DOHH2 (cell line): ENCODE data around the gene CLPX.

ENCODE experiments used
- H3F3A ChIP-seq: fragments of 200-600 bp; sonication (generic), shearing (Covaris generic); 2 replicates; pipeline ENCODE4 v1.6.0; 2016; ENCODE audit warnings: antibody characterized with exemption, mild to moderate bottlenecking; ENCODE audit not compliant: control insufficient read depth, insufficient read depth
- H3K27ac ChIP-seq: fragments of 200-600 bp; sonication (generic); 2 replicates; pipeline ENCODE4 v1.5.1; 2014; ENCODE audit warnings: low read depth, mild to moderate bottlenecking, low read length, moderate library complexity
- H3K27me3 ChIP-seq: fragments of 200-600 bp; sonication (generic); 2 replicates; pipeline ENCODE4 v1.6.1; 2014; ENCODE audit warnings: mild to moderate bottlenecking, low read length, mixed read lengths; ENCODE audit not compliant: control insufficient read depth
- H3K36me3 ChIP-seq: fragments of 200-600 bp; sonication (generic); 2 replicates; pipeline ENCODE4 v1.6.1; 2014; ENCODE audit warnings: mild to moderate bottlenecking, low read length, moderate library complexity, mixed read lengths; ENCODE audit not compliant: control insufficient read depth
- H3K4me1 ChIP-seq: fragments of 200-600 bp; sonication (generic); 2 replicates; pipeline ENCODE4 v1.6.1; 2014; ENCODE audit warnings: mild to moderate bottlenecking, low read length, mixed read lengths; ENCODE audit not compliant: control insufficient read depth
- H3K4me2 ChIP-seq: fragments of 200-600 bp; sonication (generic); 2 replicates; pipeline ENCODE4 v1.6.0; 2014; ENCODE audit warnings: mild to moderate bottlenecking, low read length, moderate library complexity
- H3K4me3 ChIP-seq: fragments of 200-600 bp; sonication (generic); 2 replicates; pipeline ENCODE4 v1.5.1; 2014; ENCODE audit warnings: mild to moderate bottlenecking, low read length, mixed read lengths
- H3K79me2 ChIP-seq: fragments of 200-600 bp; sonication (generic); 2 replicates; pipeline ENCODE4 v1.6.1; 2014; ENCODE audit warnings: mild to moderate bottlenecking, low read length, mixed read lengths; ENCODE audit not compliant: control insufficient read depth
- H3K9me2 ChIP-seq: fragments of 200-600 bp; sonication (generic); replicated peaks from 2 replicates; pipeline ENCODE4 v1.6.1; 2014; ENCODE audit warnings: mild to moderate bottlenecking, low read length, mixed read lengths; ENCODE audit not compliant: control insufficient read depth
- H3K9me3 ChIP-seq: fragments of 200-600 bp; sonication (generic); 2 replicates; pipeline ENCODE4 v1.6.1; 2014; ENCODE audit warnings: antibody characterized with exemption, low read length, mixed read lengths; ENCODE audit not compliant: control insufficient read depth, insufficient read depth
- H4K20me1 ChIP-seq: fragments of 200-600 bp; sonication (generic); 2 replicates; pipeline ENCODE4 v1.6.0; 2014; ENCODE audit warnings: low read depth, mild to moderate bottlenecking, antibody characterized with exemption, low read length, moderate library complexity; ENCODE audit not compliant: control insufficient read depth, insufficient read depth
- EZH2phosphoT487 ChIP-seq: fragments of 200-600 bp; sonication (generic); IDR thresholded peaks from 2 replicates; pipeline ENCODE4 v1.6.1; 2017; ENCODE audit warnings: borderline replicate concordance, mild to moderate bottlenecking, antibody characterized with exemption, low read length, moderate library complexity, mixed read lengths
- TF ChIP-seq, protein P1 (sequence below): fragments of 200-600 bp; sonication (generic); IDR thresholded peaks from one replicate; pipeline ENCODE4 v1.5.1; 2014; ENCODE audit warnings: antibody characterized with exemption, mild to moderate bottlenecking, low read depth, low read length; ENCODE audit not compliant: poor library complexity, severe bottlenecking

The CLPX gene

DNA sequence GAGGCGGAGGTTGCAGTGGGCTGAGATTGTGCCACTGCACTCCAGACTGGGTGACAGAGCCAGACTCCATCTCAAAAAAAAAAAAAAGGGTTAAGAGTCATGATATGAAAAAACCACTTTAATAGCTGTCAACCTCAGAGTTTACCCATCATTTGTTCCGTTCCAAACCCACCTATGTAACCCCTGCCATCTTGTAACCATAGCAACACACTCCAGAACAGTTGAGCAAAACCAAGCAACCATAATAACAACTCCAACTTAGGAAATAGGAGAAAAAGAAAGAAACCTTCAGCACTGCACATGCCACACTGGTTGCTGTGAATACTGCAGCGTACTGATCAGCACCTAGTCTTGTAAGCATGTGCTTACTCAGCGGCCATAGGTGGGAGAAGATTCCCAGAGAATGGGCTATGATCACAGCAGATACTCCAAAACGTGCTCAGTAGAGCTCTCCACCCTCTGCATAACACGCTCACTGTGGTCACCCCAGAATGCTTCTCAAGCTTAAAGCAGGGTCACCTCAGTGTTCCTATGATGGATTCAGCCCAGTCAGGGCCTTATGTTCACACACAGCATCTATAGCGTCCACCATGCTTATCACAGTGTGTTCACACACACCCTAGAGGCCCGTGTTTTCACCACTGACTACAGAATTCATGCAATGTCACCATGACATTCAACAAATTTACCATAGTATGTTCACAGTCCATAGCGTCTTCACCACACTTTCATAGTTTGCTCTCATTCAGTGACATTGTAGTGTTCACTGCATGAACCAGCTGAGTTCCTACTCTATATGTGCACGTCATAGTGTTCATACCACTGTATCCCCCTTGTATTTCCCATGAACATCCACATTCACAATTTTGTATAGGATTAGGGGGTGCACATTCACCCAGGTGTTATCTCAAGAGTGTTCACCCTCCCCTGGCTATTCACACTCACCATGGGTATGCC lies 32.7 kb upstream of the CLPX start:
- TF ChIP-seq EZH2phosphoT487 = no peak
- TF ChIP-seq, protein P1, sequence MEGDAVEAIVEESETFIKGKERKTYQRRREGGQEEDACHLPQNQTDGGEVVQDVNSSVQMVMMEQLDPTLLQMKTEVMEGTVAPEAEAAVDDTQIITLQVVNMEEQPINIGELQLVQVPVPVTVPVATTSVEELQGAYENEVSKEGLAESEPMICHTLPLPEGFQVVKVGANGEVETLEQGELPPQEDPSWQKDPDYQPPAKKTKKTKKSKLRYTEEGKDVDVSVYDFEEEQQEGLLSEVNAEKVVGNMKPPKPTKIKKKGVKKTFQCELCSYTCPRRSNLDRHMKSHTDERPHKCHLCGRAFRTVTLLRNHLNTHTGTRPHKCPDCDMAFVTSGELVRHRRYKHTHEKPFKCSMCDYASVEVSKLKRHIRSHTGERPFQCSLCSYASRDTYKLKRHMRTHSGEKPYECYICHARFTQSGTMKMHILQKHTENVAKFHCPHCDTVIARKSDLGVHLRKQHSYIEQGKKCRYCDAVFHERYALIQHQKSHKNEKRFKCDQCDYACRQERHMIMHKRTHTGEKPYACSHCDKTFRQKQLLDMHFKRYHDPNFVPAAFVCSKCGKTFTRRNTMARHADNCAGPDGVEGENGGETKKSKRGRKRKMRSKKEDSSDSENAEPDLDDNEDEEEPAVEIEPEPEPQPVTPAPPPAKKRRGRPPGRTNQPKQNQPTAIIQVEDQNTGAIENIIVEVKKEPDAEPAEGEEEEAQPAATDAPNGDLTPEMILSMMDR = no peak
- H3K4me1 ChIP-seq = no peaks in the 10 kb centered on the region
- no peak overlapping the region for H3K4me3 ChIP-seq
- no peaks in the 10 kb centered on the region for H3K79me2 ChIP-seq
- H3K9me3 ChIP-seq = no peaks in the 10 kb centered on the region
- H4K20me1 ChIP-seq = no peaks in the 10 kb centered on the region
- H3K9me2 ChIP-seq = no peaks in the 10 kb centered on the region
- H3K27ac ChIP-seq = no peak overlapping the region
- H3K36me3 ChIP-seq = no peaks in the 10 kb centered on the region
- no peaks in the 10 kb centered on the region for H3F3A ChIP-seq
- 0 out of 2 replicates have a peak, but pooled peaks cover 2% of the 10 kb centered on the region for H3K27me3 ChIP-seq
- no peak overlapping the region for H3K4me2 ChIP-seq

DNA sequence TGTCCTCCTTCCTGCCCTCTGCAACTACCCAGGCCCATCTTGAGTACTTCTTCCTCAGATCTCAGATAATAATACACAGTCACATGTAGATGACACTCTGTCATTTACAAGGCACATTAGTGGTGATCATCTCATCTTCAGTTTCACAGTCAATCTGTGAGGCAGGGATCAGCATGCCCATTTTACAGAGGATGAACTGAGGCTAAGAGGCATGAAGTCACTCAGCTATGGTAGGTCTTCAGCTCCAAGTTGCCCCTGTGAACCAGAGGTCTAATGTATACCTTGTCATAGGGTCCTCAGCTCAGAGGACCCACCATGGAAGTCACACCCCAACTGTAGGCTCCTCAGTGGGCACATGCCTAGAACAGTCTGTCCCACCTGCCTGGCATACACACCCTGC lies 30.4 kb upstream of the CLPX start:
- no peaks in the 10 kb centered on the region for H4K20me1 ChIP-seq
- no peak overlapping the region for H3K4me2 ChIP-seq
- H3K9me3 ChIP-seq = no peaks in the 10 kb centered on the region
- H3K79me2 ChIP-seq = no peaks in the 10 kb centered on the region
- no peak overlapping the region for H3K4me3 ChIP-seq
- no peak for TF ChIP-seq EZH2phosphoT487
- TF ChIP-seq, protein P1 = no peak
- peaks cover 12% of the 10 kb centered on the region for H3K4me1 ChIP-seq
- no peaks in the 10 kb centered on the region for H3K27me3 ChIP-seq
- H3F3A ChIP-seq = no peaks in the 10 kb centered on the region
- no peaks in the 10 kb centered on the region for H3K36me3 ChIP-seq
- H3K27ac ChIP-seq = no peak overlapping the region
- H3K9me2 ChIP-seq = no peaks in the 10 kb centered on the region

DNA sequence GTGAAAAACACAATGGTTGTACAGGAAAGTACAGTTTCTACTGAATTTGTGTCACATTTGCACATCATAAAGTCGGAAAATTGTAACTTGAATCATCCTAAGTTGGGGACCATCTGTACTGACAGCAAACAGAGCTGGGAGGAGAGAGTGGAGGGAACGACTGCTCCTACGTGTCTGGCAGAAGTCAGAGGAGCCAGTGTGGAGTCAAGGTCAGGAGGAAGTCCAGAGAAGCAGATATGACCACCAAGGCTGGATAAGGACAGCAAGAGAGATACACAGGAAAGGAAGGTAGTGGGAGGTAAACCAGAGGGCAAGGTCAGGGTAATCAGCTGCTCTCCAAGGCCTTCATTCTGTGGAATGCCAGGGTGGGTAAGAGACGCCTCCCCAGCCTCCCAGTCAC lies 28.9 kb upstream of the CLPX start:
- Histone ChIP-seq H3F3A (no peaks in the 10 kb centered on the region), H3K79me2 (no peaks in the 10 kb centered on the region), H3K4me2 (no peak overlapping the region), H3K4me1 (peaks cover 12% of the 10 kb centered on the region), H3K9me3 (no peaks in the 10 kb centered on the region), H4K20me1 (no peaks in the 10 kb centered on the region), H3K9me2 (no peaks in the 10 kb centered on the region), H3K27ac (no peak overlapping the region), H3K4me3 (no peak overlapping the region), H3K27me3 (no peaks in the 10 kb centered on the region), H3K36me3 (no peaks in the 10 kb centered on the region)
- TF ChIP-seq EZH2phosphoT487 = no peak
- TF ChIP-seq, protein P1 = no peak
